Heart right ventricle (tissue), 16 donors: ENCODE measurements around the gene TIMM22. TPM values are rescaled to one million over a fixed set of nuclear protein-coding genes. Genes with fewer than 3 reads are reported as not detected.
"Not testable (repeated sequence)": the region's sequence is repeated elsewhere in the genome, so short reads cannot be mapped to it uniquely, and the experiment has no call there.

Source experiments
- ATAC-seq, 8 donors: fragments of 200-7000 bp; cut with Tn5 transposase; one replicate each; pipeline ENCODE4 v1.9.1; 2020; ENCODE audit warnings: mild to moderate bottlenecking in 8 of 8, moderate library complexity in 8 of 8, moderate number of reproducible peaks in 1 of 8
- DNase-seq, 2 donors: peaks; one replicate each; pipeline ENCODE4 v3.0.0-alpha.2; 2020
- H3K27ac ChIP-seq, 10 donors: fragments of 200-600 bp; sonication (generic) in 2 of 10; one replicate each; pipeline versions ENCODE4 v1.5.0 to v1.8.0; 2020 to 2022; ENCODE audit warnings: mild to moderate bottlenecking in 3 of 10
- H3K27me3 ChIP-seq, 7 donors: fragments of 200-600 bp; one replicate each; pipeline ENCODE4 v1.8.0; 2021 to 2022; ENCODE audit warnings: mild to moderate bottlenecking in 2 of 7
- H3K36me3 ChIP-seq, 9 donors: fragments of 200-600 bp; sonication (generic) in 1 of 9; one replicate each; pipeline versions ENCODE4 v1.5.0 to v1.8.0; 2020 to 2022; ENCODE audit warnings: mild to moderate bottlenecking in 2 of 9
- H3K4me1 ChIP-seq, 9 donors: fragments of 200-600 bp; sonication (generic) in 1 of 9; one replicate each; pipeline versions ENCODE4 v1.5.0 to v1.8.0; 2020 to 2022; ENCODE audit warnings: mild to moderate bottlenecking in 4 of 9
- H3K4me3 ChIP-seq, 10 donors: fragments of 200-600 bp; sonication (generic) in 2 of 10; one replicate each; pipeline versions ENCODE4 v1.5.0 to v1.8.0; 2020 to 2022; ENCODE audit warnings: mild to moderate bottlenecking in 7 of 10, moderate library complexity in 2 of 10
- H3K9me3 ChIP-seq, 11 donors: fragments of 200-600 bp in 10 of 11; sonication (generic) in 2 of 11; one replicate each; pipeline versions ENCODE4 v1.5.0 to v1.8.0; 2013 to 2022; ENCODE audit warnings: mild to moderate bottlenecking in 2 of 11, control low read depth in 1 of 11, moderate library complexity in 1 of 11
- CTCF ChIP-seq, 9 donors: fragments of 200-600 bp; sonication (generic) in 2 of 9; IDR thresholded peaks; one replicate each; pipeline versions ENCODE4 v1.5.0 to v1.8.0; 2021 to 2022; ENCODE audit warnings: antibody characterized with exemption in 9 of 9, mild to moderate bottlenecking in 5 of 9, moderate library complexity in 1 of 9
- WGBS, 2 donors: extraction: QIAGEN DNeasy Blood & Tissue Kit; methylation state at CpG; one replicate each; pipeline ENCODE4 v1.1.7; 2013; ENCODE audit warnings: inconsistent platforms in 1 of 2; 5-methylcytosine and 5-hydroxymethylcytosine counted together
- intact Hi-C, 10 donors: fragments of 100-400 bp; cut with DNase I; formaldehyde crosslinking; loops; one replicate each; pipeline versions ENCODE4 v1.11.1 to v1.14.2; 2022
- polyA plus RNA-seq, 2 donors: library from polyadenylated mRNA; stranded (reverse); fragments of 200-250 nt; gene quantifications; one replicate each; pipeline ENCODE4 v1.2.3, GENCODE V29; 2013
- total RNA-seq, 10 donors: library from RNA; stranded (reverse); fragmentation: NEBNext Ultra II Directional in 3 of 10; extraction: Animal tissue kit (Norgen Biotek cat#: 25700) in 3 of 10; gene quantifications; one replicate each; pipeline versions ENCODE4 v1.2.1 to v1.2.4, GENCODE V29; 2021 to 2023
- donor health status: Arrhythmogenic right ventricular cardiomyopathy.
- donor health status: ischemic (EF 13 %, LVEDD 7.1; RV severe dilation, severe dysfunction).
- donor health status: healthy with polysubstance abuse.
- donor health status: DM: no; HTN: yes; CAD: no.
- donor health status: DM: no; HTN: no; CAD: no.
- donor health status: ischemic (EF 25% LVEDD 6.9; RV normal size, moderate dysfunction).
- donor health status: ischemic (EF 25% LVEDD 5.7; RV mildly dilated, moderate dysfunction).
- donor health status: healthy.
- donor health status: DM: yes; HTN: yes; CAD: no.
- donor health status: Ischemic cardiomyopathy.
- donor health status: ischemic (EF 35%, LVEDD 5.7; RV mildly dilated, moderate dysfunction).
- donor health status: nonischemic (EF 11% LVEDD 7.7; RV severe dilation, severe dysfunction).
- donor health status: DM: yes; HTN: yes; CAD: no.
- donor health status: PGD.
- donor health status: ischemic (EF 29% LVEDD 5.4; RV normal size, mild dysfunction).
- donor health status: nonischemic (EF 23%, LVEDD 6.1; RV moderate dilation, normal function).

The TIMM22 gene
- total and polyA plus RNA-seq, 12 donors: 12.5 to 19.8 (median 17.5) TPM

GRCh38 chr17:987931-988330, 9.0 kb upstream of the TIMM22 start:
- 93 to 96% methylated on average over 15 of the region's 15 CpGs for WGBS, 2 donors
- no peak for DNase-seq
- Histone ChIP-seq H3K9me3 (peaks cover 0 to 5% (median 0%) of the 10 kb centered on the region in 11 donors), H3K4me3 (no peak overlapping the region), H3K4me1 (no peaks in the 10 kb centered on the region), H3K36me3 (no peaks in the 10 kb centered on the region), H3K27ac (no peak overlapping the region), H3K27me3 (no peaks in the 10 kb centered on the region)
- ATAC-seq: no peak
- intact Hi-C loops: no loop called here
- TF ChIP-seq CTCF (IDR thresholded peaks at IDR 0.05): no peak

GRCh38 chr17:988561-988960, 8.4 kb upstream of the TIMM22 start:
- Histone ChIP-seq H3K9me3 (peaks cover 0 to 8% (median 0%) of the 10 kb centered on the region in 11 donors), H3K36me3 (no peaks in the 10 kb centered on the region), H3K4me1 (no peaks in the 10 kb centered on the region), H3K27me3 (no peaks in the 10 kb centered on the region), H3K4me3 (no peak overlapping the region), H3K27ac (no peak overlapping the region)
- DNase-seq (no peak), ATAC-seq (no peak)
- WGBS, 2 donors: 90 to 93% methylated on average over 11 of the region's 11 CpGs
- intact Hi-C loops: no loop called here
- TF ChIP-seq CTCF (IDR thresholded peaks at IDR 0.05): no peak

GRCh38 chr17:992933-993332, 4.0 kb upstream of the TIMM22 start:
- Histone ChIP-seq H3K27ac (no peak overlapping the region), H3K36me3 (no peaks in the 10 kb centered on the region), H3K4me1 (peaks cover 4 to 14% (median 6%) of the 10 kb centered on the region in 9 donors), H3K9me3 (peaks cover 0 to 16% (median 0%) of the 10 kb centered on the region in 11 donors), H3K4me3 (no peak overlapping the region), H3K27me3 (no peaks in the 10 kb centered on the region)
- intact Hi-C loops: no loop called here
- ATAC-seq (no peak), DNase-seq (no peak)
- 46 to 51% methylated on average over 13 of the region's 13 CpGs for WGBS, 2 donors
- TF ChIP-seq CTCF (IDR thresholded peaks at IDR 0.05): no peak

- not testable (repeated sequence) for H3K27ac ChIP-seq, H3K4me3 ChIP-seq, ATAC-seq, H3K27me3 ChIP-seq, DNase-seq
- Histone ChIP-seq H3K9me3 (peaks cover 0 to 16% (median 0%) of the 10 kb centered on the region in 11 donors), H3K36me3 (peaks cover 0 to 21% (median 8%) of the 10 kb centered on the region in 9 donors), H3K4me1 (peaks cover 9 to 36% (median 28%) of the 10 kb centered on the region in 9 donors)
- 90% methylated on average over 8 of the region's 8 CpGs for WGBS, 2 donors
- intact Hi-C loops: loop anchor here in 1 of 10 donors (5.0 kb wide), 1 partner anchor 583 kb away; a partner anchor contains a TSS
Measured at GRCh38 chr17:995324-995723, 1.6 kb upstream of the TIMM22 start.

- TF ChIP-seq CTCF (IDR thresholded peaks at IDR 0.05): no peak
- H3K27me3 ChIP-seq: no peaks in the 10 kb centered on the region
- H3K4me1 ChIP-seq: peaks cover 26 to 64% (median 56%) of the 10 kb centered on the region in 9 donors
- ATAC-seq (no peak), DNase-seq (no peak)
- peak overlapping the region in 9 of 10 donors; percentile 74 to 100 (median 93) for H3K4me3 ChIP-seq
- intact Hi-C loops: loop anchor here in 1 of 10 donors (5.0 kb wide), 1 partner anchor 586 kb away; a partner anchor contains a TSS
- H3K36me3 ChIP-seq: peaks cover 0 to 46% (median 21%) of the 10 kb centered on the region in 9 donors
- 36 to 39% methylated on average over 2 of the region's 2 CpGs for WGBS, 2 donors
- H3K9me3 ChIP-seq: peaks cover 0 to 9% (median 0%) of the 10 kb centered on the region in 11 donors
- H3K27ac ChIP-seq: peak overlapping the region in 3 of 10 donors; percentile 91 to 94 (median 93)
Measured at GRCh38 chr17:998111-998510, 1.2 kb downstream of the TIMM22 start.
